CD4-positive, alpha-beta T cell (primary cell): ENCODE results near the gene ETNK2. TPM values are rescaled to one million over a fixed set of nuclear protein-coding genes. Genes with fewer than 3 reads are reported as not detected.

Source experiments
- ATAC-seq: fragments of 200-7000 bp; cut with Tn5 transposase; one replicate; pipeline ENCODE4 v1.10.0; 2022; ENCODE audit warnings: mild to moderate bottlenecking; ENCODE audit not compliant: poor library complexity
- CTCF ChIA-PET: fragments of 350-600 bp; sonication (Branson Sonifier 250); formaldehyde crosslinking; loops from one replicate; lab custom pipeline; 2021; ENCODE audit warnings: antibody characterized with exemption, inconsistent platforms; lab: Charles Lee
- POLR2A ChIA-PET: fragments of 350-600 bp; sonication (Branson Sonifier 250); formaldehyde crosslinking; loops from one replicate; lab custom pipeline; 2021; ENCODE audit warnings: antibody characterized with exemption, inconsistent platforms; lab: Charles Lee
- DNase-seq, 14 experiments: peaks; one replicate each; pipeline ENCODE4 v3.0.0-alpha.2; 2013 to 2020; ENCODE audit warnings: mixed read lengths in 2 of 14
- H3K27ac ChIP-seq, 2 donors: one replicate each; pipeline versions ENCODE4 v1.5.1 to v1.7.0; 2013; ENCODE audit warnings: low read length in 2 of 2, low read depth in 1 of 2, mild to moderate bottlenecking in 1 of 2
- H3K27me3 ChIP-seq, 2 experiments: 1 replicate in 1 of 2; 2 replicates in 1 of 2; pipeline versions ENCODE4 v1.6.1 to v1.7.0; 2013; ENCODE audit warnings: low read length in 2 of 2, control low read depth in 1 of 2, mild to moderate bottlenecking in 1 of 2, moderate library complexity in 1 of 2; ENCODE audit not compliant: insufficient read depth in 2 of 2, control insufficient read depth in 1 of 2
- H3K36me3 ChIP-seq: one replicate; pipeline ENCODE4 v1.6.1; 2013; ENCODE audit warnings: low read length, control low read depth; ENCODE audit not compliant: insufficient read depth
- H3K4me1 ChIP-seq: one replicate; pipeline ENCODE4 v1.6.1; 2013; ENCODE audit warnings: low read length, control low read depth; ENCODE audit not compliant: insufficient read depth
- H3K4me3 ChIP-seq: one replicate; pipeline ENCODE4 v1.5.1; 2013; ENCODE audit warnings: mild to moderate bottlenecking, low read length, moderate library complexity
- H3K9me3 ChIP-seq, 2 experiments: 1 replicate in 1 of 2; 2 replicates in 1 of 2; pipeline versions ENCODE4 v1.6.1 to v1.7.0; 2013; ENCODE audit warnings: low read length in 2 of 2, mild to moderate bottlenecking in 2 of 2, control low read depth in 1 of 2, moderate library complexity in 1 of 2; ENCODE audit not compliant: control insufficient read depth in 1 of 2, insufficient read depth in 1 of 2
- H3K27ac Mint-ChIP-seq: one replicate; pipeline ENCODE4 v1.8.0; 2020; ENCODE audit warnings: mixed read lengths
- H3K27me3 Mint-ChIP-seq: one replicate; pipeline ENCODE4 v1.8.0; 2021; ENCODE audit warnings: mixed read lengths
- H3K36me3 Mint-ChIP-seq: one replicate; pipeline ENCODE4 v1.8.0; 2021; ENCODE audit warnings: low read depth, mixed read lengths
- H3K4me1 Mint-ChIP-seq: one replicate; pipeline ENCODE4 v1.8.0; 2021; ENCODE audit warnings: low read depth, mixed read lengths
- H3K4me3 Mint-ChIP-seq: one replicate; pipeline ENCODE4 v1.8.0; 2020; ENCODE audit warnings: mild to moderate bottlenecking, mixed read lengths
- H3K9me3 Mint-ChIP-seq: one replicate; pipeline ENCODE4 v1.8.0; 2020; ENCODE audit warnings: mixed read lengths
- intact Hi-C, 2 experiments: fragments of 100-400 bp; cut with DNase I in 1 of 2; cut with micrococcal nuclease in 1 of 2; formaldehyde crosslinking; loops; one replicate each; pipeline versions ENCODE4 v1.15.1 to v1.9.0; 2023 to 2025; cut with DNase I, micrococcal nuclease
- total RNA-seq, 174 experiments: library from RNA in 2 of 174; stranded (reverse) in 2 of 174; gene quantifications; one replicate each; pipeline ENCODE4 v1.2.3 and lab custom pipeline; 2021 to 2026
- TF ChIP-seq, protein P1 (sequence below): fragments of 200-600 bp; IDR thresholded peaks from one replicate; pipeline ENCODE4 v1.8.0; 2022; ENCODE audit warnings: antibody characterized with exemption, mild to moderate bottlenecking

Gene ETNK2
- total RNA-seq, 2 experiments from 2014 or later, result 11.7 to 12.9 TPM

DNA sequence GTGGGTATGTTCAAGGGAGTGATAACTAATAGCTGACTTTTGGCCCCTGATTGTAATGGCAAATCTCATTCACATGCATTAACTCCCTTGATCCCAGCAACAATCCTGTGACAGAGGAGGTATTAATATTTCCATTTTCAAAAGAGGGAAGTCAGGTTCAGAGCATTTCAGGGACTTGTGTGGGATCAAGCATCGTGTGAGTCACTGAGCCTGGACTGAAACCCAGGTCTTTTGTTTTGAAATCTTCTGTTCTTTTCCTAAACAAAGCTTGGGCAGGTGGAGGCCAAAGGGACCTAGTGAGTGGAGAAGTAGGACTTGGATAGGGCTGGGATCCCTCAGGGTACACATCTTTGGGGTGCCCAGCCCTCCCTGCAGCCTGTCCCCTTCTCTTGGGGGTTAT, 37.9 kb downstream of the ETNK2 start:
- Mint-ChIP-seq H3K4me1 (no peaks in the 10 kb centered on the region), H3K27ac (no peak overlapping the region), H3K27me3 (no peaks in the 10 kb centered on the region), H3K36me3 (no peaks in the 10 kb centered on the region), H3K4me3 (no peak overlapping the region), H3K9me3 (no peaks in the 10 kb centered on the region)
- POLR2A ChIA-PET, result no interaction called here
- TF ChIP-seq, protein P1, sequence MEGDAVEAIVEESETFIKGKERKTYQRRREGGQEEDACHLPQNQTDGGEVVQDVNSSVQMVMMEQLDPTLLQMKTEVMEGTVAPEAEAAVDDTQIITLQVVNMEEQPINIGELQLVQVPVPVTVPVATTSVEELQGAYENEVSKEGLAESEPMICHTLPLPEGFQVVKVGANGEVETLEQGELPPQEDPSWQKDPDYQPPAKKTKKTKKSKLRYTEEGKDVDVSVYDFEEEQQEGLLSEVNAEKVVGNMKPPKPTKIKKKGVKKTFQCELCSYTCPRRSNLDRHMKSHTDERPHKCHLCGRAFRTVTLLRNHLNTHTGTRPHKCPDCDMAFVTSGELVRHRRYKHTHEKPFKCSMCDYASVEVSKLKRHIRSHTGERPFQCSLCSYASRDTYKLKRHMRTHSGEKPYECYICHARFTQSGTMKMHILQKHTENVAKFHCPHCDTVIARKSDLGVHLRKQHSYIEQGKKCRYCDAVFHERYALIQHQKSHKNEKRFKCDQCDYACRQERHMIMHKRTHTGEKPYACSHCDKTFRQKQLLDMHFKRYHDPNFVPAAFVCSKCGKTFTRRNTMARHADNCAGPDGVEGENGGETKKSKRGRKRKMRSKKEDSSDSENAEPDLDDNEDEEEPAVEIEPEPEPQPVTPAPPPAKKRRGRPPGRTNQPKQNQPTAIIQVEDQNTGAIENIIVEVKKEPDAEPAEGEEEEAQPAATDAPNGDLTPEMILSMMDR, result no peak
- H3K27me3 ChIP-seq, result no peaks in the 10 kb centered on the region
- intact Hi-C loops, result no loop called here
- no peak for ATAC-seq
- H3K4me1 ChIP-seq, result no peaks in the 10 kb centered on the region
- no peaks in the 10 kb centered on the region for H3K36me3 ChIP-seq
- no peak for DNase-seq
- H3K4me3 ChIP-seq, result no peak overlapping the region
- CTCF ChIA-PET, result no interaction called here
- no peak overlapping the region for H3K27ac ChIP-seq
- no peaks in the 10 kb centered on the region for H3K9me3 ChIP-seq

DNA sequence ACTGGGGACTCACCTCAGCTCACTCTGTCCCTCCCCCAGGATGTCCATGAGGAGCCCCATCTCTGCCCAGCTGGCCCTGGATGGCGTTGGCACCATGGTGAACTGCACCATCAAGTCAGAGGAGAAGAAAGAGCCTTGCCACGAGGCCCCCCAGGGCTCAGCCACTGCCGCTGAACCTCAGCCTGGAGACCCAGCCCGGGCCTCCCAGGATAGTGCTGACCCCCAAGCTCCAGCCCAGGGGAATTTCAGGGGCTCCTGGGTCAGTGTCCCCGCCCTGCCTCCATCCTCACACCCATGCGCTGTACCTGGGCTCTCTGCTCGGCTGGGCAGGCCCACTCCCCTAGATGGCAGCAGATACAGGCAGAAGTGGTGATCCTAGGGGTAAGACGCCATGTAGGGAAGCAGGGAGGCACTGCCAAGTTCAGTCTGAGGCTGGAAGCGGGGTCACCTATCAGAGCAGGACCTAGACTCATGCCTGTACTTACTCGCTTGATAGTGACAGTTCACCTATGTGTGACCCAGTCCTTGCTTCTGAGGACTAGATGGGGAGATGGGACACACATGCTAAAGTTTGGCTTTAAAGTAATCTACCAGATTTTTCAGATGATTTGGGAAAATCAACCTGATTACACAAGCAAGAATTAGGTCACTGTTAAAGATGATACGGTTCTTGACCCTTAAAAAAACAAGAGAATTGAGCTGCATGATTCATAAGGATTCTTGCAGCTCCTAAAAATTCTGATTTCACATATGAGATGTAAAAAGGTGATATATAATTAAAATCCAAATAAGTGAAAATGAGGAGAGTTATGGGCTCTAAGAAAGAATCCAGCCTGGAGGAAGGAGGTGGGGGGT, 38.7 kb downstream of the ETNK2 start:
- H3K36me3 ChIP-seq, result no peaks in the 10 kb centered on the region
- H3K9me3 ChIP-seq, result no peaks in the 10 kb centered on the region
- no peak for ATAC-seq
- Mint-ChIP-seq H3K4me1 (no peaks in the 10 kb centered on the region), H3K27me3 (no peaks in the 10 kb centered on the region), H3K9me3 (no peaks in the 10 kb centered on the region), H3K27ac (no peak overlapping the region), H3K4me3 (no peak overlapping the region), H3K36me3 (no peaks in the 10 kb centered on the region)
- H3K4me1 ChIP-seq, result no peaks in the 10 kb centered on the region
- TF ChIP-seq, protein P1, result no peak
- intact Hi-C loops, result no loop called here
- H3K4me3 ChIP-seq, result no peak overlapping the region
- DNase-seq, result no peak
- ChIA-PET POLR2A (no interaction called here), CTCF (no interaction called here)
- no peaks in the 10 kb centered on the region for H3K27me3 ChIP-seq
- H3K27ac ChIP-seq, result no peak overlapping the region

- Histone ChIP-seq H3K9me3 (no peaks in the 10 kb centered on the region), H3K4me3 (no peak overlapping the region), H3K4me1 (peaks cover 3% of the 10 kb centered on the region), H3K36me3 (no peaks in the 10 kb centered on the region), H3K27ac (no peak overlapping the region), H3K27me3 (no peaks in the 10 kb centered on the region)
- TF ChIP-seq, protein P1, result no peak
- Mint-ChIP-seq H3K27ac (no peak overlapping the region), H3K36me3 (no peaks in the 10 kb centered on the region), H3K27me3 (no peaks in the 10 kb centered on the region), H3K4me3 (no peak overlapping the region), H3K9me3 (no peaks in the 10 kb centered on the region), H3K4me1 (no peaks in the 10 kb centered on the region)
- CTCF ChIA-PET, result no interaction called here
- ATAC-seq, result no peak
- POLR2A ChIA-PET, result no interaction called here
- no peak for DNase-seq
- intact Hi-C loops, result no loop called here
Measured at GRCh38 chr1:204110894-204111633, 40.8 kb downstream of the ETNK2 start.
